ENCODE measurements around the gene SGMS2.
"Not testable (repeated sequence)": the region's sequence is repeated elsewhere in the genome, so short reads cannot be mapped to it uniquely, and the experiment has no call there.

The SGMS2 gene

DNA sequence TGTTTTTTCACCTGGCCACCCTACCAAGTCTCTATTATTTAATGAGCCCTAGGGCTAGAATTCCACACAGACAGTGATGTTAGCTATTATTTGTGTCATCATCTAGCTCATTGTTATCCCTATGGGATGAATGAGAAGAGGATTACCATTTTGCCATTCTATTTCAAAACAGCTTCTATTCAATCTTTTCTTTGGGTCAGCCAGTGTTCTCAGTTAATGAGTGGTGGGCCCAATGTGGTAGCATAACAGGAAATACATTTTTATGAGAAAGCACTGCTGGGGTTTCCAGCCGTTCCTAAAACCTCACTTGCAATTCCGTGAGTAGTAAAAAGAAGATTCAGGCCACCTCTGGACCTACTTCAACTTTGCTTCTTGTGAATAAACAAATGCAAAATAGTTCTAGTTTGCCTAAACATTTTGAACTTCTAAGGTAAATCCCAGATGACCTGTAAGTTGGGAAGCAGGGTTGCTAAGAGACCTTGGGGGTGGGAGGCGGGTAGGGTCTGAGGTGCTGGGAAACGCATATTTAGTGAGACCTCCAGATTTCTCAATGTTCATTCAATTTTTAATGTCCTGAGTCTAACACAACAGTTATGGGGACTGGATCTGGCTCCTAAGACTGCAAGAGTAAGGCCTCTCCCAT lies 81.8 kb downstream of the SGMS2 start:
- DNase-seq (ENCODE audit: low read depth in 4 of 4, low spot score in 1 of 4), result no peak

DNA sequence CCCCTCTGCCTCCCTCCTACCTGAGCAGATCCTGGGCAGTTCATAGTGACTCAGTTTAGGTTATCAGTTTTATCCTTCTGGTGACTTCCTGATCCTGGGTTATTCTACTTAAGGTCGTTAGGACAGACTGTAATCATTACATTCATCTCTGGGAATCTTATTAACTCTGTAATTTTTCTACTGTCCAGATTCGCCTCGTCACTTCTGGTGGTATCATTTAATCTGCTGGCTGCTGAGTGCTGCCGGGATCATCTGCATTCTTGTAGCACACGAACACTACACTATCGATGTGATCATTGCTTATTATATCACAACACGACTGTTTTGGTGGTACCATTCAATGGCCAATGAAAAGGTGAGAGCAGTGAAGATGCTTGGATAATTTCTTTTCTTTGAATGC lies 83.6 kb downstream of the SGMS2 start:
- DNase-seq (ENCODE audit: low read depth in 4 of 4, low spot score in 1 of 4), result no peak

DNA sequence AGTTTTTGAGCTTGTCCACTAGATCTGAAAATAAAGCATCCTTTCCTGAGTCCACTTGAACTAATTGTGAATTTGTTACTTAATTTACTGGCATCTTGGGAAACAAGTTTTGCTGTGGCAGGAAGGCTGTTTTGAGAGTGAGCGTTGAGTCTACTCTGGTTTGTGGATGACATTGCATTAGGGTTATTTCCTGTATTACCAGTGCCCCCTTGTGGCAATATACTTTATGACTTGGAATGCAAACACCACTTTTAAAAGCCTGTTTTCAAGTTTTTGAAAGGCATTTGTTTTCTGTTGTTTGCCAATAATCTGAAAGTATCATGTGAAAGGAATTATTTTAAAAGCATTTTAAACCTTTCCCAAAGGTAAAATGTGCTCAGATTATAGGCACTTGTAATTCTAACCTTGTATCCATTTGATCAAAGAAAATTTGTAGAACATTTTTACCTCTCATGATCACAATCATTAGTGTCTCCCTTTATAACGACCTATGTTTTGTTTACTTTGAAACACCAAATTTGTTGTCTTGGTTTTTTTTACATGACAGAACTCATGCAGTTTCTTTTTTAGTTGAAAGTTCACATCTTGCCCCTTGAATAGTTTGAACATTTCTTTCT lies 88.7 kb downstream of the SGMS2 start:
- DNase-seq (ENCODE audit: low read depth in 4 of 4, low spot score in 1 of 4), result peak in 2 of 4 experiments; percentile 7 to 32

DNA sequence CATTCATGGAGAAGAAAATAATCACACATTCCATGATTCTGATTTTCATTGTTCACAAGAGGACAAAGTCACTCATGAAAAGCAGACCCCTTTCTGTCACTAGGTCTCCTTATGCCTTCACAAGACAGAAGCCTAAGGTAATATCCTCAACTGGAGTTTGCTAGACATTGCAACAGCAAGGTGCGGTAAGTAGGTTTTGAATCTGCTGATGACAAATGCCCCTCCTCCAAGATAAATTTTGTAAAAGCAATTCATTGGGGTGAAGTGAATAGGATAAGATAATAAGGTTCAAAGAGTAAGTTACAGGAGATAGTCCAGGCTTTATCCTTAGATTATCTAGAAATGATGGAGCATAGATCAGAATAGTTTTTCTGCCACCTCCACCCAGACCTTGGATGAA lies 90.5 kb downstream of the SGMS2 start:
- no peak for DNase-seq (ENCODE audit: low read depth in 4 of 4, low spot score in 1 of 4)

DNA sequence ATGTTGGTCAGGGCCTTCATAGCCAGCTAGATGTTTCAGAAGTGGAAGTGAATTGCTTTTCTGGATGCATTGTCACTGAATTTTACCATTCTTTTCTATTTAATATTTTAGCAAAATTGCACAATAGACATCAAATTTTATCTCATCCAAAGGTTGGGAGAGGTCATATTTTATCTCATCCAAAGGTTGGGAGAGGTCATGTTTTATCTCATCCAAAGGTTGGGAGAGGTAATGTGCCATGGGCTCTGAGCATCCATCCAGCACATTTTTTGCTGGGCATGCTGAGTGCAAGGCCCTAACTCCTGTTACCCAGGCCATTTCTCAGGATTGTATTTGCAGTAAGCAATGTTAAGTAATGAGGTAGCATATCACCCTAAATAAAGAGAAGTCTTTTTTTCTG lies 91.9 kb downstream of the SGMS2 start:
- no peak for DNase-seq (ENCODE audit: low read depth in 4 of 4, low spot score in 1 of 4)

DNA sequence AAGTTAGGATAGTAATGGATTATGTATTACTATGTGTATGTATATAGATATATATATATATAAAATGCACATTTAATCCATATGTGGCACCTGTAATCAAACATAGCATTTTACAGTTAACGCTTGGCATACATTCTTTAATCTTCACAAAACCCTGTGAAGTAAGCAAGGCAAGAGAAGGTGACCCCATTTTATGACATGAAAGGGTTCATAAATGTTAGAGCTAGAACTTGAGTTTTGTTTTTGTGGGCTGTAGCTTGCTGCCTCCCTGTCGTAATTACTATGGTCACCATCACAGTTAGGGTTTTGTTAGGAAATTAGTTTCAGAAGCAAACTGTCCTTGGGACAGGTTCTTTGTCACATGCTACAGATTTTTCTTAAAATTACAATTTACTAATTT lies 92.8 kb downstream of the SGMS2 start:
- no peak for DNase-seq (ENCODE audit: low read depth in 4 of 4, low spot score in 1 of 4)

DNA sequence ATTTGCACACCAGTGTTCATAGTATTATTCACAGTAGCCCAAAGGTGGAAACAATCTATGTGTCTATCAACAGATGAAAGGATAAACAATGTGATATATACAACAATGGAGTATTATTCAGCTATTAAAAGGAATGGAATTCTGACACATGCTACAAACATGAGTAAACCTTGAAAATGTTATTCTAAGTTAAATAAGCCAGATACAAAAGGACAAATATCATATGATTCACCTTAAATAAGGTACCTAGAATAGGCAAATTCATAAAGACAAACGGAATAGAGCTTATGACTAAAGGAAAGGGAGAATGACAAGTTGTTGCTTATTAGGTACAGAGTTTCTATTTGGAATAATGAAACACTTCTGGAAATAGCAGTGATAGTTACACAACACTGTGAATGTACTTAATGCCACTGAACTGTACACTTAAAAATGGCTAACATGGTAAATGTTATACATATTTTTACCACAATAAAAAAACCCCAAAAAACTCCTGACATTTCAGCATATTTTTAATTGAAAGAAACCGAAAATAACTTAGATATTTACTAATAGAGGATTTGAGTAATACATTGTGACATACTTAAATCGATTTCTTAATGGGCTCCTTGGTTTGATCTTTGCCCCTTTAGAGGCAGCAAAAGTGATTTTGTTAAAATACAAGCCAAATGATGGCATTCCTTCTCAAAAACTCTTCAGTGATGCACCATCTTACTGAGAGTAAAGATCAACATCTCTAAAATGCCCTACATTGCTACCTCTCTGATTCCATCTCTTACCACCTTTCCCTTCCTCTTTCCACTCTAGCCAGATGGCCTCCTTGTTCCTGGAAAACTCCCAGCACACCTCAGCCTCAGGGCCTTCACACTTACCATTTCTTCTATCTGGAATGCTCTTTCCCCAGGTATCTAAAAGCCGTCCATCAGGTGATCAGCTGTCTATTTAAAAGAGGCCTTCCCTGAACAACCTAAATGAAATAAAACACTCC lies 98.0 kb downstream of the SGMS2 start:
- no peak for DNase-seq (ENCODE audit: low read depth in 4 of 4, low spot score in 1 of 4)

DNA sequence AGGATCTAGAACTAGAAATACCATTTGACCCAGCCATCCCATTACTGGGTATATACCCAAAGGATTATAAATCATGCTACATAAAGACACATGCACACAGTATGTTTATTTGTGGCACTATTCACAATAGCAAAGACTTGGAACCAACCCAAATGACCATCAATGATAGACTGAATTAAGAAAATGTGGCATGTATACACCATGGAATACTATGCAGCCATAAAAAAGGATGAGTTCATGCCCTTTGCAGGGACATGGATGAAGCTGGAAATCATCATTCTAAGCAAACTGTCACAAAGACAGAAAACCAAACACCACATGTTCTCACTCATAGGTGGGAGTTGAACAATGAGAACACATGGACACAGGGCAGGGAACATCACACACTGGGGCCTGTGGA lies 101.0 kb downstream of the SGMS2 start:
- not testable (repeated sequence) for DNase-seq (ENCODE audit: low read depth in 4 of 4, low spot score in 1 of 4)

DNA sequence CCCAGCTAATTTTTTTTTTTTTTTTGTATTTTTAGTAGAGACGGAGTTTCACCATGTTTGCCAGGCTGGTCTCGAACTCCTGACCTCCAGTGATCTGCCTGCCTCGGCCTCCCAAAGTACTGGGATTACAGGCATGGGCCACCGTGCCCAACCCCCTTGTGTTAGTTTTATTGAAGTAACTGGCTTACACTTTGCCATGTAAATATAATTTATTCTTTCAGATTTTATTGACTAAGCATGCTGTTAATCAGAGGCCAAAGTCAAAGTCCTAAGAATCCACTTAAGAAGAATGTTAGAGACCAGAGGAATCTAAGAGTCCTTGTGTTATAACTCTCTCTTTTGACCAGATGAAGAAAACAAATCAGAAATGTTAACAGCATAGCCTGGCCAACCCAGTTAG lies 102.1 kb downstream of the SGMS2 start:
- DNase-seq (ENCODE audit: low read depth in 4 of 4, low spot score in 1 of 4), result not testable (repeated sequence)

DNA sequence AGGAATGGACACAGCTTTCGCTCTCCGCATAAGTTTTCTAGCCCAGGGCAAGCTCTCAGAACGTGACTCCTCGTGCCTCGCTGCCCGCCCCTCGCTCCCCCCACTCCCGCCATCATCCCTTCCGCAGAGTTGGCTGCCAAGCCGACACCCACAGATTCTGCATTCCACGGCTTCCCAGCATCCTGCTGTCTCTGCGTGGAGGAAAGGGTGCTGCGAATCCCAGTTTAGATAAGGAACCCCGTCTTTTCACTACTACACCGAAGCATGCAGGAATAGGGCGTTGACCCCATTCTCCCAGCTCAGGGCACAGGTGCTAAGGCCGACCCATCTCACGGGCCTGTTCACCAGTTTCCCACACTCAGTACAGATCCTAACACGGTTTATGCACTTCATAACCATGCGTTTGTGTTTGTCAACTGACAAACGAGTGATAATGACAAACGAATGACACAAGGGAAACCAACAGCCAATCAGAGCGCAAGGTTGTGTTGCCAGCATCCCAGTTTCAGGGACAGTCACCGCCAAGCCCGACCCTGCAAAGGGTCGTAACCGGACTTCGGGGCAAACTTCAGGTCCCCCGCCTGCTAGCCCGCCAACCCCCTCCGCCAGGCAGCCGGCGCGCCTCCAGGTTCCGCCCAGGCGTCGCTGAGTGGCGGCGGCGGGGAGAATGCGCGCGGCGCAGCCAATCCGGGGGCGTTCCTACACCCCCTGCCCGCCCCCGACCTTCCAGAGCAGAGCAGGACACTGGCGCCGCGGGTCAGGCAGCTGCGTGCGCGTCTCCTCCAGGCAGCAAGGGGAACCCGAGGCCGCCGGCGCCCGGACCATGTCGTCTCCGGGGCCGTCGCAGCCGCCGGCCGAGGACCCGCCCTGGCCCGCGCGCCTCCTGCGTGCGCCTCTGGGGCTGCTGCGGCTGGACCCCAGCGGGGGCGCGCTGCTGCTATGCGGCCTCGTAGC lies 106.4 kb downstream of the SGMS2 start, which contains the start of gene CYP2U1:
Gene CYP2U1, plus strand, starts transcription at position 729 of the 954 bp plus-strand sequence. Its CDS starts 95 bp downstream, at position 824.
- DNase-seq (ENCODE audit: low read depth in 4 of 4, low spot score in 1 of 4), result peak; percentile 35 to 69 (median 58)

DNA sequence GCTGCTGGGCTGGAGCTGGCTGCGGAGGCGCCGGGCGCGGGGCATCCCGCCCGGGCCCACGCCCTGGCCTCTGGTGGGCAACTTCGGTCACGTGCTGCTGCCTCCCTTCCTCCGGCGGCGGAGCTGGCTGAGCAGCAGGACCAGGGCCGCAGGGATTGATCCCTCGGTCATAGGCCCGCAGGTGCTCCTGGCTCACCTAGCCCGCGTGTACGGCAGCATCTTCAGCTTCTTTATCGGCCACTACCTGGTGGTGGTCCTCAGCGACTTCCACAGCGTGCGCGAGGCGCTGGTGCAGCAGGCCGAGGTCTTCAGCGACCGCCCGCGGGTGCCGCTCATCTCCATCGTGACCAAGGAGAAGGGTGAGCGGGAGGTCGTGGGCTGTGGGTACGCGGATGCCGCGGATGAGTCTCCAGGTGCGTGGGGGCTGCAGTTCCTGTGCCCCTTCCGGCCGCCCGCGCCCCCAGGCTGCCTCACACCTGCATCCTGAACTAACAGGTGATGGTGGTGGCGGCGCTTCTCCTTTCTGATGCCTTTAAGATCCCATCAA lies 107.1 kb downstream of the SGMS2 start:
- DNase-seq (ENCODE audit: low read depth in 4 of 4, low spot score in 1 of 4), result peak in 3 of 4 experiments; percentile 1 to 15 (median 4)

DNA sequence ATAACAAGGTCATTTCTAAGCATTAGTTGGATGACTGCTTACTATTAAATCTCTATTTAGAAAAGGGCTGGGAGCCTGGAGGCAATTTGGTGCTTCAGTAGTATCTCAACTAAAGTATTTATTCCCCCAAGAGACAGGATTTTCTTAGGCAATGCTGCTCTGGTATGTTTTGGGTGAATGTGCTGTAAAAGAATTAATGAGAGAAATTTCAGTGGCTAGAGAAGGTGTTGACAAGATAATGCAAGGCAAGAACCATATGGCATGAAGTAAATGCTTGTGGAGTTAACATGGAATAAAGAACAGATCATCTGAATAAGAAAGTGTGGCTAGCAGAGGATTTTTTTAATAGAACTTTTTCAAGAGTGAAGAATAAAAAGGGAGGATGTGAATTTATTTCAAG lies 110.5 kb downstream of the SGMS2 start:
- DNase-seq (ENCODE audit: low read depth in 4 of 4, low spot score in 1 of 4), result no peak

DNA sequence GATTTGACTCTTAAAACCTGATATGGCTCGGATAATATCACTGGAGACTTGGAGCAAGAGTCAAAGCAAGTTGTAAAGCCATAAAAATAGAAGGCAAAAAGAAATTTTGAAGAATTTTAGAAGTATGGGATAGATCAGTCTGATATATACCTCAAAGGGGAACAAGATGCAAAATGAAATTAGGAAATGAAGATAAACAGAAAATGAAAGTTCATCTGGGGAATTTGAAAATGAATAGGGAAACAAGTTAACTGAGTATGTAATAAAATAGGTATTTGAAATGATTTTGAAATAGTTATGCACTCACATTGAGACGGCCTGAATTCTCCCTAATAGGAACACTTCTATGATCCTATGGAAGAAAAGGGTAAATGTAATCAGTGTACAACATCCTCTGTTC lies 112.3 kb downstream of the SGMS2 start:
- no peak for DNase-seq (ENCODE audit: low read depth in 4 of 4, low spot score in 1 of 4)

DNA sequence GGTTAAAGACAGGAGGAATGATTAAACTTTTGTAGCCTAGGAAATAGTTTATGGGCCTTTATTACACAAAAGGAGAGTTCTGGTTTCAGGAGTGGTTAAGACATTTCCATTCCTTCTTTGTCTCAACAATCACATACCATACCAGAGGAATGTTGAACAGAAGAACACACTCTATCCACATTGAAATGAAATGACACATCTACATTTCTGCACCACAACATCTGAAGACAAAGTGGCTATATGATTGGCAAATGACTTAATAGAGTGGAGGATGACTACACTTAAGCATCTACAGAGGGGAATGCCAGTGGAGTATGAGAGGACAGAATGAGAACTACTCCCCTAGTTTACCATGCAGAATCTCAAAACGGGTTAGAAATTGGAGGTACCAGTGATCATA lies 114.6 kb downstream of the SGMS2 start:
- no peak for DNase-seq (ENCODE audit: low read depth in 4 of 4, low spot score in 1 of 4)

DNA sequence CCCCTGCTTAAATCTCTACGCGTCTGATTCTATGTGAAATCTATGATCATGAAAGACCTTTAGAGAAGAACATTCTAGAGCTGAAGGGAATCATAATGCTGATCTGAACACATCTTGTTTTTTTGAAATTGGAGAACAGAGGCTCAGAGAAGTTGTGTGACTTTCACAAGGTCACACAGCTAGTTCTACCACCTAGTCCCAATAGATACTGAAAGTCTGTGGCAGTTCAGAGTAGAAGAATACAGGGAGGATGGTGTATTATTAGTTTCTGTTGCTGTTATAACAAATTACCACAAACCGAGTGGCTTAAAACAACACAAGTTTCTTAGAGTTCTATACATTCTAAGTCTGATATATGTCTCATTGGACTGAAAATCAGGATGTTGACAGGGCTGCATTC lies 121.1 kb downstream of the SGMS2 start:
- DNase-seq (ENCODE audit: low read depth in 4 of 4, low spot score in 1 of 4), result no peak

DNA sequence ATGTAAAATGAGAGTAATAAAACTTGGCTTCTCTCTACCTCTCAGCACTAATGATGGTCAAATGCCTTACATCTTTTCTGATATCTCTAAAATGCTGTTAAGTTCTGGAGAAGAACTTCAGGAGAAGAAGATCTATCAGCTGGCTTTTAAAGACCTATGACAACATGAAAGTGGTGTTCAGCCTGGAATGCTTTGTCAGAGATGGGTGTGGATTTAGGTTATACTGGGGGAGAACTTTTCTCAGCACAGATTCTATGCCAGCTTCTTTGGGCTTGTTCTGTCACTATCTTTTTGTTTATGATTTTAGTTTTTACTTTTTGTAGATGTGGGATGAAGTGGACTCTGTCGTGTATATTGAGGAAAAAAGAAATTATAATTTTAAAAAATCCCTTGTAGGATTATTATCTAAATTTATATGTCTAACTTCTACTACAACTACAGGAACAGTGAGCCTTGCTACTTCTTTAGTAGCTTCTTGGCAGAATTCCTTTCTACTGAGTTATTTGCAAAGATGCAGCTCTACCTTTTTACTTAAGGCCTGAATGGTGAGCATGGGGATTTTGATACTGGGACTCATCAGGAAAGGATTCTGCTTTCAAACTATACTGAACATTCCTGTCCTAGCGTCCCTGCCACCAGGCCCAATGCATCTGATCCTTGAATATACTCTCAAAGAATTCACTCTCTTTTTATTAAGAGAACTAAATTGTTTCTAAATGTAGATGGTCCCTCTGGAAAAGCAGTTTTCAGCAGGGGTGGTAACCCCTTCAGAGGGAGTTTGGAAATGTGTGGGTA lies 126.2 kb downstream of the SGMS2 start:
- no peak for DNase-seq (ENCODE audit: low read depth in 4 of 4, low spot score in 1 of 4)

DNA sequence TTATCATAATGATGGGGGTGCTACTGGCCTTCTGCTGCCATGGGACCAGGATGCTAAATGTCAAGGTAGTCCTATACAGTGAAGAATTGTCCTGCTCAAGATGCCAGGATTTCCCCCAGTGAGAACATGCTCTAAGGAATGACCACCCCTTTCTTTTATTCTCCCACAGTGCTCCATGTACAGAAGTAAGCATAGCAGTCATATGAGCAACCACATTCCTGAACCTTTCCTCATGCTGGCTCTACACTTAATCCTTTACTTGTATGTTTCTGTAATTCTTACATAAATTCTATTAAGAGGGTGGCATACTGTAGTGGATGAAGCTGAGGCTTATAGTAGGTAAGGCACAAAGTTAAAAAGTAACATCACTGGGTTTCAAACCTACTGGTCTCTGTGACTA lies 126.8 kb downstream of the SGMS2 start:
- no peak for DNase-seq (ENCODE audit: low read depth in 4 of 4, low spot score in 1 of 4)

DNA sequence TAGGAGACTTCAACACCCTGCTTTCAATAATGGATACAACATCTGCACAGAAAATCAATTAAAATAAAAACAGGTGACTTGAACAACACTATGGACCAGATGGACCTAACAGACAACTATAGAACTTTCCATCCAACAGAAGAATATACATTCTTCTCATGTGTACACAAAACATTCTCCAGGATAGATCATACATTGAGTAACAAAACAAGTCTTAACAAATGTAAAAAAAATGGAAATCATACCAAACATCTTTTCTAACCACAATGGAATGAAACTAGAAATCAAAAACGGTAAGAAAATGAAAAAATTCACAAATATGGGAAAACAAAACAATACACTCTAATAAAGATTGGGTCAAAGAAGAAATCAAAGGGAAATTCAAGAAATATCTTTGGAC lies 131.3 kb downstream of the SGMS2 start:
- DNase-seq (ENCODE audit: low read depth in 4 of 4, low spot score in 1 of 4), result no peak

All from stimulated activated CD4-positive, alpha-beta T cell treated with anti-CD3 and anti-CD28 coated beads, Interleukin-1b, Interleukin-23, amount 100 ng/mL, for 24 hours (primary cell).